ENCODE data around the gene EIF2B5. TPM values are rescaled to one million over a fixed set of nuclear protein-coding genes. Genes with fewer than 3 reads are reported as not detected.
A peak's percentile ranks its signal among the peaks of the same experiment; 100 is the strongest.

Gene EIF2B5
- total and polyA plus RNA-seq, 9 of the 15 experiments (the other 6 are each of a cell fraction or from before 2014, with no cell fraction given) = 19.1 to 92.4 (median 74.0) TPM

- TF ChIP-seq PCBP2 (IDR thresholded peaks at IDR 0.05; ENCODE audit: low read depth, low read length, poor library complexity, severe bottlenecking) (no peak), POLR2G (IDR thresholded peaks at IDR 0.05; ENCODE audit: low read depth, low read length) (peak; percentile 62), BCLAF1 (IDR thresholded peaks at IDR 0.05; ENCODE audit: borderline replicate concordance in 1 of 2, control insufficient read depth in 1 of 2, low read depth in 2 of 2, low read length in 1 of 2) (no peak), FOXA3 (CRISPR knock-in tag; conservative IDR thresholded peaks at IDR 0.05 in 1 of 2, IDR thresholded peaks at IDR 0.05 in 1 of 2) (no peak), MAFG (tag; conservative IDR thresholded peaks at IDR 0.05) (no peak), NR2C2 (CRISPR knock-in tag; IDR thresholded peaks at IDR 0.05) (no peak; the same call in 1 of the 2 replicates), NR2C2 (tag; IDR thresholded peaks at IDR 0.05) (0 out of 2 replicates have a peak, but pooled peaks have one; percentile 10), LARP7 (IDR thresholded peaks at IDR 0.05) (no peak), ELK3 (CRISPR knock-in tag; IDR thresholded peaks at IDR 0.05) (no peak), NFE2 (IDR thresholded peaks at IDR 0.05; ENCODE audit: low read depth) (no peak), ZBTB26 (CRISPR knock-in tag; IDR thresholded peaks at IDR 0.05) (0 out of 2 replicates have a peak, but pooled peaks have one; percentile 49), ZNF511 (CRISPR knock-in tag; IDR thresholded peaks at IDR 0.05) (peak; percentile 75), MEF2D (tag; conservative IDR thresholded peaks at IDR 0.05; ENCODE audit: low read depth) (no peak), OTX1 (CRISPR knock-in tag; IDR thresholded peaks at IDR 0.05) (peak; percentile 43; the same call in 1 of the 2 replicates), ETS2 (tag; IDR thresholded peaks at IDR 0.05; ENCODE audit: borderline replicate concordance, poor library complexity, severe bottlenecking) (no peak), GTF2F1 (IDR thresholded peaks at IDR 0.05; ENCODE audit: low read depth, low read length) (no peak)
These were observed 51.2 kb downstream of the EIF2B5 start, which contains the start of gene ABCF3 (continued) for GRCh38 chr3:184186184-184186901.
